Upper lobe of left lung (tissue), 4 donors: ENCODE results near the gene ZNF467.

Experiments used
- CTCF ChIP-seq, 6 experiments: fragments of 450-650 bp in 4 of 6; fragments of 200-600 bp in 2 of 6; sonication (generic) in 2 of 6; IDR thresholded peaks; one replicate each; pipeline ENCODE4 v1.5.1; 2016 to 2019; ENCODE audit warnings: antibody characterized with exemption in 6 of 6
- POLR2A ChIP-seq, 4 donors: fragments of 450-650 bp; IDR thresholded peaks; one replicate each; pipeline ENCODE4 v1.5.1; 2016 to 2017; ENCODE audit warnings: antibody characterized with exemption in 4 of 4, mild to moderate bottlenecking in 2 of 4
- POLR2AphosphoS5 ChIP-seq, 2 donors: sonication (generic); formaldehyde crosslinking; IDR thresholded peaks; one replicate each; pipeline ENCODE4 v1.5.1; 2017; ENCODE audit warnings: antibody characterized with exemption in 2 of 2

GRCh38 chr7:149785983-149786382, 12.6 kb upstream of the ZNF467 start:
- TF ChIP-seq POLR2AphosphoS5 (IDR thresholded peaks at IDR 0.05) (no peak), CTCF (IDR thresholded peaks at IDR 0.05) (no peak), POLR2A (IDR thresholded peaks at IDR 0.05) (no peak)
